A673 (cell line): ENCODE measurements around the gene B3GALT6.

Experiments
- CTCF ChIP-seq: fragments of 300-800, 200-600 bp; sonication (generic); conservative IDR thresholded peaks from 2 replicates; pipeline ENCODE4 v1.5.1; 2017; ENCODE audit warnings: low read depth, mild to moderate bottlenecking, antibody characterized with exemption, low read length, moderate library complexity, mixed read lengths
- EZH2 ChIP-seq: fragments of 200-600 bp; sonication (generic); IDR thresholded peaks from 2 replicates; pipeline ENCODE4 v1.6.1; 2017; ENCODE audit warnings: borderline replicate concordance, low read depth, mild to moderate bottlenecking, mixed read lengths, antibody characterized with exemption, low read length; ENCODE audit not compliant: poor library complexity, severe bottlenecking

GRCh38 chr1:1280782-1281481 is 48.9 kb downstream of the B3GALT6 start:
- TF ChIP-seq CTCF (no peak), EZH2 (no peak)
